ENCODE data around the gene MLPH.

MLPH gene

GRCh38 chr2:237549216-237549615 lies 62.2 kb downstream of the MLPH start:
- no peak for DNase-seq

GRCh38 chr2:237549643-237550415 lies 62.8 kb downstream of the MLPH start:
- no peak for DNase-seq

- no peak for DNase-seq
Measured at GRCh38 chr2:237551071-237551574, 64.1 kb downstream of the MLPH start.

GRCh38 chr2:237552908-237553307 lies 65.9 kb downstream of the MLPH start:
- DNase-seq, result no peak

GRCh38 chr2:237553948-237554347 lies 66.9 kb downstream of the MLPH start:
- no peak for DNase-seq

GRCh38 chr2:237555560-237555959 lies 68.5 kb downstream of the MLPH start:
- DNase-seq, result no peak

- DNase-seq, result no peak
Measured at GRCh38 chr2:237556773-237557632, 70.0 kb downstream of the MLPH start.

GRCh38 chr2:237557633-237558015 lies 70.6 kb downstream of the MLPH start:
- no peak for DNase-seq

GRCh38 chr2:237558961-237559641 lies 72.0 kb downstream of the MLPH start:
- no peak for DNase-seq

- no peak for DNase-seq
Measured at GRCh38 chr2:237561221-237561620, 74.2 kb downstream of the MLPH start.

GRCh38 chr2:237563816-237564215 lies 76.8 kb downstream of the MLPH start:
- no peak for DNase-seq

- no peak for DNase-seq
Measured at GRCh38 chr2:237564526-237565131, 77.6 kb downstream of the MLPH start.

- DNase-seq, result no peak
Measured at GRCh38 chr2:237565974-237566373, 78.9 kb downstream of the MLPH start.

GRCh38 chr2:237566401-237567235 lies 79.6 kb downstream of the MLPH start, which contains the start of gene PRLH:
TSS of gene PRLH (plus strand) at chr2:237566574. CDS start at chr2:237566574, 0 bp downstream.
- DNase-seq, result no peak

- DNase-seq, result no peak
Measured at GRCh38 chr2:237567276-237568029, 80.4 kb downstream of the MLPH start.

GRCh38 chr2:237568121-237568660 lies 81.1 kb downstream of the MLPH start:
- no peak for DNase-seq

GRCh38 chr2:237569041-237569440 lies 82.0 kb downstream of the MLPH start:
- DNase-seq, result no peak

- DNase-seq, result no peak
Measured at GRCh38 chr2:237569896-237570295, 82.8 kb downstream of the MLPH start.

GRCh38 chr2:237570776-237571335 lies 83.8 kb downstream of the MLPH start:
- no peak for DNase-seq

- no peak for DNase-seq
Measured at GRCh38 chr2:237571551-237571950, 84.5 kb downstream of the MLPH start.
